Ramos (cell line): ENCODE data around the gene IL1RAPL1.

ENCODE experiments used
- in situ Hi-C: fragments of 300-500 bp; cut with MboI; formaldehyde crosslinking; loops from one replicate; pipeline ENCODE4 v1.14.3; 2022; ENCODE audit warnings: low sequenced_read_pairs; ENCODE audit not compliant: unreplicated experiment

IL1RAPL1 gene

GRCh38 chrX:29560065-29560464 lies 972.8 kb downstream of the IL1RAPL1 start:
- in situ Hi-C loops = no loop called here

GRCh38 chrX:29561417-29561816 lies 974.2 kb downstream of the IL1RAPL1 start:
- in situ Hi-C loops = no loop called here

DNA sequence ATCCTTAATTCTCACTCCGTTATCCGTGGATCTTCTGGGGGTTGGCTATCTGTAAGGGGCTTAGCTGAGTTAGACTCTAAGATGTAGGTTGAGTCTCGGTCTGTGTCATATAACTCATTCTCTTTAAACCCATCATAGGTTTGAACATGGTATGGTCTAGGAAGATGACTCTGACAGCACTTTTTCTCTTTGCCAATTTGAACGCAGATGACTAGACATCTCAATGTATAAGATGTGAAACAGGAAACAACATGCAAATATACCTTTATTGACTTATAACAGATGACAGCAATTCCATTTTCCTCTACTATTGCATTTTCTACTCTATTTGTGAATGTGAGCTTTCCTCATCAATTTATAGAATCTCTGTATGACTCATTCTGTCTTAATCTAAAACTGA lies 993.3 kb downstream of the IL1RAPL1 start:
- in situ Hi-C loops = no loop called here

DNA sequence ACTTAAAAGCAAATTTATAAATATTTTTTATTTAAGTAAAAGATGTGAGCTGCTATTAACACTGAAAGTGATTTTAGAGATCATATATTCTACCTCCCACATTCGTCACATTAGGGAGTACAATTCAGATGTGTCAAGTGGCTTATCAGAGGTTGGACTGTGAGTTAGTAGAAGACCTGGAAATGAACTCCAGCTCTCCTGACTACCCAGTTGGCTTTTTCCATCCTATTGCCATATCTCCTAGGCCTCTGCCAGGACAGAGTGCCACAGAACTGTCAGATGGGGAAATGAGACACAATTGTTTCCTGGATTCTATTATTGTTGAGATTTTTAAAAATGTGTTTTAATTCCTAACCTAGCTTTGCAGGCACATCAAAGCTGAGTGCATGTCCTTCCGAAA lies 994.0 kb downstream of the IL1RAPL1 start:
- in situ Hi-C loops = no loop called here

DNA sequence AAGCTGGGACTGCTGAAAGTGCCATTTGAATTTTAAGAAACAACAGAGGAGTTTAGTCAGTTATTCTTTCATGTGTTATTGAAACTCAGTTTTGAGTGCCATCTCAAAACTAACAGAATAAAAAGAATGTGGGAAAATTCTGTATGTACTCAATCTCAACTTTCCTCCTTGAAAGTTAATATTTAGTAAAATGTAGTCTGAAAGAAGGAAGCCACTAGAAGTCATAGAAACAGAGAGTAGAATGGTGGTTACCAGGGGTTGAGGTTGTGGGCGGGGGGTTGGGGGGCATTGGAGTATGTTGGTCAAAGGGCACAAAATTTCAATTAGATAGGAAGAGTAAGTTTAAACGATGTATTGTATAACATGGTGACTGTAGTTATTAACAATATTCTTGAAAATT lies 999.9 kb downstream of the IL1RAPL1 start:
- in situ Hi-C loops = no loop called here

DNA sequence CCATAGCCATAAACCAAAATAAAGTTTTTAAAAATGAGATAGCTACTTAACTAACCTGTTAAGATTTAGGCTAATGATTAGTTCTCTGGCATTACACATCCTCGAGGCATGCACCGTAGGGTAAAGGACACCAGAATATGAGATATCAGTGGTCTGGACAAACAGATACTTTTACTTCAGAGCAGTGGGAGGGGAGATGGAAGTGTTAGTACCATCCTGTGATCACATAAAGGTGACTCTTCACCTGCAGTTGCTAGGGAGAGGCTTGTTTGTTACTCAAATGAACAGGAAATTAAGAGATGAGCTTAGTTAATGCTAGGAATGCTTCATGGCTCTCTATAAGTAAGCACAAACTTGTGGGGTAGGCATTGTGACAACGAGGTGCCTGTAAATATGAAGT lies 1003.7 kb downstream of the IL1RAPL1 start:
- in situ Hi-C loops = no loop called here

- in situ Hi-C loops = no loop called here
These were observed 1017.1 kb downstream of the IL1RAPL1 start for GRCh38 chrX:29604381-29604780.

- in situ Hi-C loops = no loop called here
These were observed 1030.0 kb downstream of the IL1RAPL1 start for GRCh38 chrX:29617276-29617675.

DNA sequence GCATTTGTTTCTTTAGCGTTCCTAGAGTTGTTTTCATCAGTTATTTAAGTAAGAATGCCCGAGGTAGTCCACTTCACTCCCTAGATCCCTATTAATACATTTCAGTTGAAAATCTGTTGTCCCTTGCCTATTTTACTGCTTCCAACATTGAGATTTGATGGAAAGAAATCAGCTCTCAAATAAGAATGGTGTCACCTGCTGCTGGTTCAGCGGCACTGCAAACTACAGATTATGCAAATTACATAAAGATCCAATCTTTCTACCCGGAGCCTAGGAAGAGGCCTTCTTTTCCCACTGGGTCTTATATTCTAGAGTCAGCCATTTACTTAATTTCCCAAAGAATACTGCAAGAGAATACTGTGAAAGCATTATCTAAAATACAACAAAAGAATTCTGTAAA lies 1030.5 kb downstream of the IL1RAPL1 start:
- in situ Hi-C loops = no loop called here

GRCh38 chrX:29627833-29628232 lies 1040.6 kb downstream of the IL1RAPL1 start:
- in situ Hi-C loops = no loop called here

- in situ Hi-C loops = no loop called here
These were observed 1047.3 kb downstream of the IL1RAPL1 start for GRCh38 chrX:29634516-29634915.

DNA sequence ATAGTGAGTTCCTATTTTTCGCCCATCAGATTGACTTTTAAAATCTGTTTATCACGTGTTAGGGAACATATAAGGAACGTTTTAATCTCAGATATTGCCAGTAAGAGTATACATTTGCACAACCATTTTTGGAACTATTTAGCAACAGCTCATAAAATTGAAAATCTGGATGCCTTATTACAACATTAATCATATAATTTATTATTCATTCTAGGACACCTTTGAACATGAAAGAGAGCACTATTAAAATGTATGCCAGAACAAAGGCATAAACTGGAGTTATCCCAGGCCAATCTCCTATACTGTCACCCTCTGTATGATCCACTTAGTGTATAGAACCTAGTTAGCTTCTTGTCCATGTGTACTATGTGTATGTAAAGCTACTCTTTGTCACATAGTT lies 1049.1 kb downstream of the IL1RAPL1 start:
- in situ Hi-C loops = no loop called here

GRCh38 chrX:29640106-29640505 lies 1052.9 kb downstream of the IL1RAPL1 start:
- in situ Hi-C loops = no loop called here

- in situ Hi-C loops = no loop called here
These were observed 1054.2 kb downstream of the IL1RAPL1 start for GRCh38 chrX:29641461-29641860.

- in situ Hi-C loops = no loop called here
These were observed 1055.9 kb downstream of the IL1RAPL1 start for GRCh38 chrX:29643181-29643580.

- in situ Hi-C loops = no loop called here
These were observed 1060.9 kb downstream of the IL1RAPL1 start for GRCh38 chrX:29648161-29648560.

GRCh38 chrX:29652484-29652883 lies 1065.2 kb downstream of the IL1RAPL1 start:
- in situ Hi-C loops = no loop called here

GRCh38 chrX:29653721-29654120 lies 1066.5 kb downstream of the IL1RAPL1 start:
- in situ Hi-C loops = no loop called here

DNA sequence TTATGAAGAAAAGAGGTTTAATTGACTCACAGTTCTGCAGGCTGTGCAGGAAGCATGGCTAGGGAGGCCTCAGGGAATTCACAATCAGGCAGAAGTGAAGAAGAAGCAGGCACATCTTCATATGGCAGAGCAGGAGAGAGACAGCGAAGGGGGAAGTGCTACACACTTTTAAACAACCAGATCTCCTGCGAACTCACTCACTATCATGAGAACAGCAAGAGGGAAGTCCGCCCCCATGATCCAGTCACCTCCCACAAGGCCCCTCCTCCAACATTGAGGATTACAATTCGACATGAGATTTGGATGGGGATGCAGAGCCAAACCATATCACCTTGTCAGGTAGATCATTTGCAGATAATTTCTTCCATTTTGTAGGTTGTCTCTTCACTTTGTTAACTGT lies 1072.7 kb downstream of the IL1RAPL1 start:
- in situ Hi-C loops = no loop called here

DNA sequence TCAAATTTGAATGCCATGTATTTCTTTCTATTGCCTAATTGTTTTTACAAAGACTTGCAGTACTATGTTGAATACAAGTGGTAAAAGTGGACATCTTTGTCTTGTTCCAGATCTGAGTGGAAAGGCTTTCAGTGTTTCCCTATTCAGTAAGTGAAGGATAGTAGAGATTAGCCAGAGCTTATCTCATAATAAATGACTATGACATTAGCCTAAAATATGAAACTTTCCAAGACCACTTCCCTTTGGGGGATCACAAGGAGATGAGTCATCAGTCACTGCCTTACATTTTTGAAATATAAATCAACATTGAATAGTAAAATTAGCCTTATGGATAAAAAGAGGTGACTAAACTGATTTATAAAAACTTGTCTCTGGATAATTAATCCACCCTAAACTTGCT lies 1074.0 kb downstream of the IL1RAPL1 start:
- in situ Hi-C loops = no loop called here

GRCh38 chrX:29662101-29662500 lies 1074.9 kb downstream of the IL1RAPL1 start:
- in situ Hi-C loops = no loop called here

GRCh38 chrX:29662759-29663503 lies 1075.7 kb downstream of the IL1RAPL1 start:
- in situ Hi-C loops = no loop called here
